Uterus (tissue), 4 donors: ENCODE measurements around the gene KTN1. TPM values are rescaled to one million over a fixed set of nuclear protein-coding genes. Genes with fewer than 3 reads are reported as not detected.

ENCODE experiments used
- DNase-seq, 2 donors: peaks; one replicate each; pipeline ENCODE4 v3.0.0-alpha.2; 2019 to 2020
- H3K27ac ChIP-seq, 2 donors: fragments of 200-600 bp; sonication (generic); 1 replicate in 1 of 2; 2 replicates in 1 of 2; pipeline ENCODE4 v1.5.1; 2016 to 2018
- H3K27me3 ChIP-seq, 2 donors: fragments of 200-600 bp; sonication (generic); one replicate each; pipeline ENCODE4 v1.5.1; 2018 to 2019; ENCODE audit warnings: control low read depth in 1 of 2
- H3K36me3 ChIP-seq, 2 donors: fragments of 200-600 bp; sonication (generic); one replicate each; pipeline ENCODE4 v1.5.1; 2019; ENCODE audit warnings: control low read depth in 1 of 2
- H3K4me1 ChIP-seq, 2 donors: fragments of 200-600 bp; sonication (generic); one replicate each; pipeline ENCODE4 v1.5.1; 2018 to 2019; ENCODE audit warnings: control low read depth in 1 of 2
- H3K4me3 ChIP-seq, 2 donors: fragments of 200-600 bp; sonication (generic); 1 replicate in 1 of 2; 2 replicates in 1 of 2; pipeline ENCODE4 v1.5.1; 2018 to 2019; ENCODE audit warnings: mild to moderate bottlenecking in 1 of 2
- H3K9me3 ChIP-seq, 2 donors: fragments of 200-600 bp; sonication (generic); one replicate each; pipeline ENCODE4 v1.5.1; 2019; ENCODE audit warnings: control low read depth in 1 of 2
- POLR2A ChIP-seq, 2 donors: fragments of 450-650 bp; IDR thresholded peaks; one replicate each; pipeline ENCODE4 v1.6.1; 2016; ENCODE audit warnings: antibody characterized with exemption in 2 of 2, mild to moderate bottlenecking in 1 of 2, moderate library complexity in 1 of 2
- intact Hi-C: fragments of 100-400 bp; cut with DNase I; formaldehyde crosslinking; loops from one replicate; pipeline ENCODE4 v1.15.1; 2023; ENCODE audit warnings: low total_unique reads
- total RNA-seq, 4 donors: library from RNA; depleted of rRNA in 3 of 4; stranded (reverse); fragments of >200 nt in 3 of 4; gene quantifications; one replicate each; pipeline versions ENCODE4 v1.1.0 to v1.2.4, GENCODE V29; 2014 to 2023
- TF ChIP-seq, protein P1 (sequence below), 4 experiments: fragments of 200-600 bp in 2 of 4; fragments of 450-650 bp in 2 of 4; sonication (generic) in 2 of 4; IDR thresholded peaks; one replicate each; pipeline ENCODE4 v1.5.1; 2016 to 2019; ENCODE audit warnings: antibody characterized with exemption in 4 of 4, mild to moderate bottlenecking in 2 of 4, moderate library complexity in 1 of 4
- donor health status: DM: yes; HTN: yes; CAD: no.

KTN1 gene
- total RNA-seq, 4 donors from 2014 or later, result 57.9 to 183 (median 99.7) TPM

DNA sequence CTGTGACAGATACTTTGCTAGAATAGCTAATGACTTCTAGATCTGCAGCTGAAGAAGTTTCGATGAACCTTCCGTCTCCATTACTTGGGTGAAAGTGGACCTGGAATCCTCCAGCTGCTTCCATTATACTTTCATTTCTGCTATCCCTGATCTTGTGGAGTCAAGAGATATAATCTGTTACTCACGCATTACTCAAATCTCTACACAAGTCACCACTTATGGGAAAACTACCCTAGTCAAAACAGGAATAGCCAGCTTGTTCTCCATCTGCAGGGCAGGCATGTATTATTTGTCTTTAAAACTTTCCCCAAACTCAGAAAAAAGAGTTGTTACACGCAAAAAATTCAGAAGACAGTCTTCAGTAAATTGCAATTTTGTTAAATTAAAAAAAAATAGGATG is 2.8 kb upstream of the KTN1 start:
- Histone ChIP-seq H3K27ac (no peak overlapping the region), H3K27me3 (no peaks in the 10 kb centered on the region), H3K36me3 (no peaks in the 10 kb centered on the region), H3K4me3 (no peak overlapping the region), H3K9me3 (no peaks in the 10 kb centered on the region), H3K4me1 (no peaks in the 10 kb centered on the region)
- TF ChIP-seq, protein P1, sequence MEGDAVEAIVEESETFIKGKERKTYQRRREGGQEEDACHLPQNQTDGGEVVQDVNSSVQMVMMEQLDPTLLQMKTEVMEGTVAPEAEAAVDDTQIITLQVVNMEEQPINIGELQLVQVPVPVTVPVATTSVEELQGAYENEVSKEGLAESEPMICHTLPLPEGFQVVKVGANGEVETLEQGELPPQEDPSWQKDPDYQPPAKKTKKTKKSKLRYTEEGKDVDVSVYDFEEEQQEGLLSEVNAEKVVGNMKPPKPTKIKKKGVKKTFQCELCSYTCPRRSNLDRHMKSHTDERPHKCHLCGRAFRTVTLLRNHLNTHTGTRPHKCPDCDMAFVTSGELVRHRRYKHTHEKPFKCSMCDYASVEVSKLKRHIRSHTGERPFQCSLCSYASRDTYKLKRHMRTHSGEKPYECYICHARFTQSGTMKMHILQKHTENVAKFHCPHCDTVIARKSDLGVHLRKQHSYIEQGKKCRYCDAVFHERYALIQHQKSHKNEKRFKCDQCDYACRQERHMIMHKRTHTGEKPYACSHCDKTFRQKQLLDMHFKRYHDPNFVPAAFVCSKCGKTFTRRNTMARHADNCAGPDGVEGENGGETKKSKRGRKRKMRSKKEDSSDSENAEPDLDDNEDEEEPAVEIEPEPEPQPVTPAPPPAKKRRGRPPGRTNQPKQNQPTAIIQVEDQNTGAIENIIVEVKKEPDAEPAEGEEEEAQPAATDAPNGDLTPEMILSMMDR (IDR thresholded peaks at IDR 0.05), result no peak
- TF ChIP-seq POLR2A (IDR thresholded peaks at IDR 0.05), result no peak
- intact Hi-C loops, result no loop called here
- DNase-seq, result no peak

DNA sequence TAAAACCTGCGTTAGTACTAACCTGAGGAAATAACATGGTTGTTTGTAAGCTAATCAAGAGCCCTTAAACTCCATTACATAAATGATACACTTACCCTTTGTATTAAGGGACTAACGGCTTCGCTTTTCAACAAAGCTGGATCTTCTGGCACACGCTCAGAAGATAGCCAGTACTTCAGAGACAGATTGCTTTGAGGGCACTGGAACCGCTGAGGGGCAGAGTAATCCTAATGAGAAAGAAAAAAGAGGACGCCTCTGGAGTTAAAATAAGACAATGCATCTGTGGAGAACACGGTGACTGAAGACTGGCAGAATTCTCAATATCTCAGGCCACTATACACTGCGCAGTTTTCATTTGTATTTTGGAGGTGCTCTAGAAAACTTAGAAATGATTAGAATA is 1.5 kb upstream of the KTN1 start:
- H3K36me3 ChIP-seq, result no peaks in the 10 kb centered on the region
- H3K4me3 ChIP-seq, result peak overlapping the region; percentile 86 to 87
- peak overlapping the region; percentile 92 to 97 for H3K27ac ChIP-seq
- no peak for TF ChIP-seq POLR2A (IDR thresholded peaks at IDR 0.05)
- TF ChIP-seq, protein P1 (IDR thresholded peaks at IDR 0.05), result no peak
- H3K27me3 ChIP-seq, result no peaks in the 10 kb centered on the region
- no peak for DNase-seq
- no peaks in the 10 kb centered on the region for H3K9me3 ChIP-seq
- intact Hi-C loops, result no loop called here
- peaks cover 0 to 10% of the 10 kb centered on the region in 2 donors for H3K4me1 ChIP-seq

DNA sequence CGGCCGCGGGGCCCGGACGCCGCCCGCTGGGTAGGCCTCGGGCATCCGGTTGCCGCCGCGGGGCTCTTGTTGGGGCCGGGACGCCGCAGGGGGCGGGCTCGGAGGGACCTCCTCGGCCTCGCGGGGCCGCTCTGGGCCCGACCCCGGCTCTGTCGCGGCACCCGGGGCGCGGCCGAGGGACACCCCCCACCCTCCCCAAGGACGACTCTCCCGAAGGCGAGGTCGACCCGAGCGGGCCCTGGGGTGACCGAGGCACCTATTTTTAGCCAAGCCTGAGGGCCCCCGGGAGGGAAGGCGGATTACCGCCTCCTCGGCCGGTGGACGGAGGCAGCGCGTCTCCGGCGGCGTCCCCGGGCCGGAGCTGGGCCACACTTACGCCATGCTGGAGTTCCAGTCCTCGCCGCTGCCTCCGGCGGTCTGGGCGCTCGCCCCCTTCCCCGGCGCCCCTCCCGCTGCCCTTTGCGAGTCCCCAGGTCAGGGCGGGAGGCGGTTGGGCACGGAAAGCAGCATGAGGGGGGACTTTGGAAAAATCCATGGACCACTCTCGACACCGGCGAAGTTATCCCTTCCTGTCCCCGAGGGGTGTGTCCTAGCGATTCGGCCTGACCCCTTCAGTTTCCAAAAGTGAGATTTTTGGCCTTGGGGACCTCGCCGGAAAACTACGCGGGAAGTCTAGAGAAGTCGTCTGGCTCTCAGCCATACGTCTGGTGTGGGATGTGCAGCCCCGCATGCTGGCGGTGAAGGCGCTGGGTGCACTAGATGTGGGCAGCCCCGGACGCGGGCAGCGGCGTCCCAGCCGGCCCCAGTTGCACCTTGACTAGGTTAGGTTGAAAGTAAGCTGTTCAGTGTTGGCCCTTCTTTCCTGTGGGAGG is 699 bp downstream of the KTN1 start:
- Histone ChIP-seq H3K36me3 (no peaks in the 10 kb centered on the region), H3K9me3 (no peaks in the 10 kb centered on the region), H3K4me3 (peak overlapping the region; percentile 86 to 87), H3K27me3 (no peaks in the 10 kb centered on the region), H3K27ac (peak overlapping the region; percentile 92 to 97), H3K4me1 (peaks cover 0 to 13% of the 10 kb centered on the region in 2 donors)
- DNase-seq, result peak; percentile 46 to 47
- no peak for TF ChIP-seq POLR2A (IDR thresholded peaks at IDR 0.05)
- TF ChIP-seq, protein P1 (IDR thresholded peaks at IDR 0.05), result peak in 1 of 4 experiments; percentile 28
- intact Hi-C loops, result no loop called here

DNA sequence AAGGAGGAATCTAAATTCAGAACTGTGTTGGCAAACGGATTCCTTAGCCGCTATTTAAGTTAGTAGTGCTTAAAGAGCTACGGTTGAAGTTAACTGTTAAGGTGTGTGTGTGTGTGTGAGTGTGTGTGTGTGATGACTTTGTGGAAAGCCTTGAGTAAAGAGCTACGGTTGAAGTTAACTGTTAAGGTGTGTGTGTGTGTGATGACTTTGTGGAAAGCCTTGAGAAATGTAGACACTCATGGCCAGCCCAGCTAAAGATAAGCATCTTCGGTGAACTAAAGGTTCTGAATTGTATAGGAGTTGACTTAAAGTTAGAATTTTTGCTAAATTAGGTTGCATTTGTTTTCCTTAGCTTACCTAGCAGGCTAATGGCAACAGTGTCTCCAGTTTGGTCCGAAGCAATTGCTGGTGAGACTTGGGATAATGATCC is 1.4 kb downstream of the KTN1 start:
- no peak for DNase-seq
- TF ChIP-seq POLR2A (IDR thresholded peaks at IDR 0.05), result no peak
- TF ChIP-seq, protein P1 (IDR thresholded peaks at IDR 0.05), result no peak
- H3K27ac ChIP-seq, result peak overlapping the region; percentile 92 to 97
- peaks cover 0 to 15% of the 10 kb centered on the region in 2 donors for H3K4me1 ChIP-seq
- H3K9me3 ChIP-seq, result no peaks in the 10 kb centered on the region
- peak overlapping the region; percentile 86 to 87 for H3K4me3 ChIP-seq
- no peaks in the 10 kb centered on the region for H3K27me3 ChIP-seq
- intact Hi-C loops, result no loop called here
- no peaks in the 10 kb centered on the region for H3K36me3 ChIP-seq

DNA sequence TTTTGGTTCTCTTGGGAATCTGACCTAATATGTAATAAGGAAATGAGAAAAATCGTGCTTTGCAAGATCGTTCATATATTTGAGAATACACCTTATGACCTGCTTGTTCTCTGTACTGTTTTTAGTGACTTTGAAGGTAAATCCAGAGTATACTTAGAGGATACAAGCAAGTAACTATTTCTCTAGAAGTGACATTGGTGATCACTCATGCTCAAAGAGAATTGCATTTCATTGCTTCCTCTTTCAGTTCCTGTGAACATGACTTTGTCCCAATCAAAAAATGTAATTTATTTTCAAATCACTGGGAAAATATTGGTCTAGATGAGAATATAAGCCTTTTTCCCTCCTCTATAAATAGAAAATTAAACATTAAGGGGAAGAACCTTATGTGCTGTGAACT is 2.7 kb downstream of the KTN1 start:
- intact Hi-C loops, result no loop called here
- H3K27me3 ChIP-seq, result no peaks in the 10 kb centered on the region
- no peaks in the 10 kb centered on the region for H3K9me3 ChIP-seq
- TF ChIP-seq, protein P1 (IDR thresholded peaks at IDR 0.05), result no peak
- TF ChIP-seq POLR2A (IDR thresholded peaks at IDR 0.05), result no peak
- H3K4me1 ChIP-seq, result peaks cover 0 to 19% of the 10 kb centered on the region in 2 donors
- no peaks in the 10 kb centered on the region for H3K36me3 ChIP-seq
- no peak overlapping the region for H3K27ac ChIP-seq
- H3K4me3 ChIP-seq, result no peak overlapping the region
- no peak for DNase-seq
